Measurements from ENCODE around the gene SRSF7.

DNA sequence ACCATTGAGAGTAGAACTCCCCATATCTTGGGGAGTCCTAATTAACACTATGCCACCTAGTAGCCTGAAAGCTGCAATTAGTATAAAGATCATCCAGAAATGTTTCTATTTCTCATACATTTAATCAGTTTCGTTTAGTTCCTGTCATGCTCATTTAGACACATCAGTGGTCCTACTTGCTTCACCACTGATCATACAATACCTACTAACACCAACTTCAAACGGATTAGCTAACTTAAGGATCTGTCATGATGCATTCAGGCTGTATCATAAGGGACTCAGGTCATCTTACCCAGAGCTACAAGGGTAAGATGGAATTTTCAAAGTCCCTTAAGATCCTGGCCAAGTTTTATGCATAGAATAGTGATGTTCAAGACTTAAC lies 6.8 kb downstream of the SRSF7 start:
- TF ChIP-seq, protein P1, sequence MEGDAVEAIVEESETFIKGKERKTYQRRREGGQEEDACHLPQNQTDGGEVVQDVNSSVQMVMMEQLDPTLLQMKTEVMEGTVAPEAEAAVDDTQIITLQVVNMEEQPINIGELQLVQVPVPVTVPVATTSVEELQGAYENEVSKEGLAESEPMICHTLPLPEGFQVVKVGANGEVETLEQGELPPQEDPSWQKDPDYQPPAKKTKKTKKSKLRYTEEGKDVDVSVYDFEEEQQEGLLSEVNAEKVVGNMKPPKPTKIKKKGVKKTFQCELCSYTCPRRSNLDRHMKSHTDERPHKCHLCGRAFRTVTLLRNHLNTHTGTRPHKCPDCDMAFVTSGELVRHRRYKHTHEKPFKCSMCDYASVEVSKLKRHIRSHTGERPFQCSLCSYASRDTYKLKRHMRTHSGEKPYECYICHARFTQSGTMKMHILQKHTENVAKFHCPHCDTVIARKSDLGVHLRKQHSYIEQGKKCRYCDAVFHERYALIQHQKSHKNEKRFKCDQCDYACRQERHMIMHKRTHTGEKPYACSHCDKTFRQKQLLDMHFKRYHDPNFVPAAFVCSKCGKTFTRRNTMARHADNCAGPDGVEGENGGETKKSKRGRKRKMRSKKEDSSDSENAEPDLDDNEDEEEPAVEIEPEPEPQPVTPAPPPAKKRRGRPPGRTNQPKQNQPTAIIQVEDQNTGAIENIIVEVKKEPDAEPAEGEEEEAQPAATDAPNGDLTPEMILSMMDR (IDR thresholded peaks at IDR 0.05; ENCODE audit: low read depth, low read length, poor library complexity, severe bottlenecking) = no peak
- no peak for TF ChIP-seq EZH2phosphoT487 (IDR thresholded peaks at IDR 0.05; ENCODE audit: borderline replicate concordance, low read length)

All from DOHH2 (cell line).